Measurements from ENCODE around the gene PSRC1. TPM values are rescaled to one million over a fixed set of nuclear protein-coding genes. Genes with fewer than 3 reads are reported as not detected.

PSRC1 gene
- total RNA-seq, result 1 to 10 TPM; 2.6 to 7.6 (median 5.9) TPM

DNA sequence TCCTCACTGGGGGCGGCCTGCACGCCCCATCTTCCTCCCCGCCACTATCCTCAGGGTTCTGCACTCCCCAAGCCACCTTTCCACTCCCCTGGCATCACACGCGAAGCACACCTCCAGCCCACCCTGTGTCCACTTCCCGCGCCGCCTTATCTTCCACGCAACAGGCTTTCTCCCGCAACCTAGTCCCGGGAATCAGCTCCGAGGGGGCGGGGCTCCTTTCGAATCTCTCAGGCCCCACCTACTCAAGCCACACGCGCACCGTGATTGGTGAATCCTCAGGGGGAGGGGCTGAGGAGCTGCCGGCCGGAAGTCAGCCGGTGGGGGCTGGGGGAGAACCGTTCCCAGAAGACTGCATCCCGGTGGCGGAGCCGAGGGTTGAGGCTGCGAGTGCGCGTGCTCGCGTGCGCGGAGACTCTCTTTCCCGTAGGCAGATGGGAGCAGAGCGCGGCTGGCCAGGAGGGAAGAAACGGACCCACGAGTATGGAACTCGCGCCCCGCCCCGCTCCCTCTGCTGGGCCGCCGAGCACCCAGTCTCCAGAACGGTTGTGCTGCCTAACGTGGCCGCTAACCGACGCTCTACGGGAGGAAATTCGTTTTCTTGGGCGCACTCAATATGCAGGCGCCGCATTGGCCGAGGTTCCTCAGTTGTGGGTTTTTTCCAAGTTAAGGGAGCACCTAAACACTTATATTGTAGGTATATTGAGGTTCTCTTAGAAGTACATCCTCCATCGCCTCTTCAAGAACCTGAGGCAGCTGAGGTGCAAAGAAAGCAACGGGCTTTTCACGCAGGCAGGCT is at the start of gene PSRC1:
Gene PSRC1, minus strand, starts transcription at position 194 of the 796 bp plus-strand sequence.
- TF ChIP-seq, protein P1, sequence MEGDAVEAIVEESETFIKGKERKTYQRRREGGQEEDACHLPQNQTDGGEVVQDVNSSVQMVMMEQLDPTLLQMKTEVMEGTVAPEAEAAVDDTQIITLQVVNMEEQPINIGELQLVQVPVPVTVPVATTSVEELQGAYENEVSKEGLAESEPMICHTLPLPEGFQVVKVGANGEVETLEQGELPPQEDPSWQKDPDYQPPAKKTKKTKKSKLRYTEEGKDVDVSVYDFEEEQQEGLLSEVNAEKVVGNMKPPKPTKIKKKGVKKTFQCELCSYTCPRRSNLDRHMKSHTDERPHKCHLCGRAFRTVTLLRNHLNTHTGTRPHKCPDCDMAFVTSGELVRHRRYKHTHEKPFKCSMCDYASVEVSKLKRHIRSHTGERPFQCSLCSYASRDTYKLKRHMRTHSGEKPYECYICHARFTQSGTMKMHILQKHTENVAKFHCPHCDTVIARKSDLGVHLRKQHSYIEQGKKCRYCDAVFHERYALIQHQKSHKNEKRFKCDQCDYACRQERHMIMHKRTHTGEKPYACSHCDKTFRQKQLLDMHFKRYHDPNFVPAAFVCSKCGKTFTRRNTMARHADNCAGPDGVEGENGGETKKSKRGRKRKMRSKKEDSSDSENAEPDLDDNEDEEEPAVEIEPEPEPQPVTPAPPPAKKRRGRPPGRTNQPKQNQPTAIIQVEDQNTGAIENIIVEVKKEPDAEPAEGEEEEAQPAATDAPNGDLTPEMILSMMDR (IDR thresholded peaks at IDR 0.05; ENCODE audit: low read depth), result no peak

DNA sequence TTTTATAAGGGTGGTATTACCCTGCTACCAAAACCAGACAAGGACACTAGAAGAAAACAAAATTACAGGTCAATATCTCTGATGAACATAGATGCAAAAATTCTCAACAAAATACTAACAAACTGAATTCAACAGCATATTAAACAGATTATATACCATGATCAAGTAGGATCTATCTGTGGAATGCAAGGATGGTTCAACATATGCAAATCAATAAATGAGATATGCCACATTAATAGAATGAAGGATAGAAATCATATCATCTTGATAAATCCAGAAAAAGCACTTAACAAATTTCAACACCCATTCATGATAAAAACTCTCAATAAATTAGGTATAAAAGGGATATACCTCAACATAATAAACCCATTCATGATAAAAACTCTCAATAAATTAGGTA is 48.2 kb upstream of the PSRC1 start:
- TF ChIP-seq, protein P1 (IDR thresholded peaks at IDR 0.05; ENCODE audit: low read depth), result no peak

DNA sequence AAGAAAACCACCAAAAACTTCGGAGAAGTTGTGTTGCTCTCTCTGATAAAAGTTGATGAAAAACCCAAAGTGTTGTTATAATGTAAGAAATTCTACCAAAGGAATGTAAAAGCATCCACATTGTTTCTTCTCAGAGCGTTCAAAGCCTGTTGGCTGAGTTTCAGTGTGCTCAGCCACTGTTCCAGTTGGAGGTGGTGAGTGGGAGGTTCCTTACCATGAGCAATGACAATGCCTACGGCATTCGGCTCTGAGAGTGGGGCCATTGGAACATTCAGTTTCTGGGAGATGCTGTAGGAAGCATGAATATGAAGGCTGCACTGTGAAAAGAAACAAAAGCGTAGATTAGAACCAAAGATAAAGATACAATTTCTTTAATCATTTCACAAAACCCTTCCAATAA is 44.3 kb upstream of the PSRC1 start:
- TF ChIP-seq, protein P1 (IDR thresholded peaks at IDR 0.05; ENCODE audit: low read depth), result no peak

DNA sequence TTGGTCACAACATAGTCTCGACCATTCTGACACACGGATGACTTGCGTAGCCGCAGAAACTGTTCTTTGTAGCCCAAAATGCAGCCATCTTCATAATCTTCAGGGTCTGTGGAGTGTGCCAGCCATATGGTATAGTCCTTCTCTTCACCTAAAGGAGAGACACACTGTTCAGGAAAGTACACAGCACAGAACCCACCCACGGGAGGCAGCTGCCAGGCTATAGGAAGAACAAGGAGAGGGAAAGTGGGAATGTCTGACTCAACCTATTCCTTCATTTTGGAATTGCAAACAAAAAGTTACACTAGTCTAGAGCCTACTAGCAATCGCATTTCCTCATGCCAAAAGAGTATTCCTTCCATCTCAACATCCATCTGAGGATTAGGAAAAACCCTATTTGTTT is 40.0 kb upstream of the PSRC1 start:
- TF ChIP-seq, protein P1 (IDR thresholded peaks at IDR 0.05; ENCODE audit: low read depth), result no peak

DNA sequence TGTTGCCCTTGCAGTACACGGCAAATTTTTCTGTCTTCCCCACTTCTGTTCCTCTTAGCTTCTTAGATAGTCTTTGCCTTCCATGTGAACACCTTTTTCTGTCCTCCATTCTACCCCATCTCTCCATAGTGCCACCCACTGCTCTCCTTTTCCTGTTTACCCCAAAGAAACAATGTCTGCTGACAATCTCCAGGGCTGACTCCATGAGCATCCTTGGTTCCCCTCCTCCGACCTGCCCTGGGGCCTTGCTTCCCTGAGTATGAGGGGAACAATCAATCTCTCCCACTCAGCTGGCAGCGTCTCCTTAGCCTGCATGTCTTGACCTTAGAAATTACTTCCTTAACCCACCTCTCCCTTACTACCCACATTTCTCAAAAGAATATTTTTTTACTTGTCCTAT is 36.2 kb upstream of the PSRC1 start:
- TF ChIP-seq, protein P1 (IDR thresholded peaks at IDR 0.05; ENCODE audit: low read depth), result no peak

DNA sequence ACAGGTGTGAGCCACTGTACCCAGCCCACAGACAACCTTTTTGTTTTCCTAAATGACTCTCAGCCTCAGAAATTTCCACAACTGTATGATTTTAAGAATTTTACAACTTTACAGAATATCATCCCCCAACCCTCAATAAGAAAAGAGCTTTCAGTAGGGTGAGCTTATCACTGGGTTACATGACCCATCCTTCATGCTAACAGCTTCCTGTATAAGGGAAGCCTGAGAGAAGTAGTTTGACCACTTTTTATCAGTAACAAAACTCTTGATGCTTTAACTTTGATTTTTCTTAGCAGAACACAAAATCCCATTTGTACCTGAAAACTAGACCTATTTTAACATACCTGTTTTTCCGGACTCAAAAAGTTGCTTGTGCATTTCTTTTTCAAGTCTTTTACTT is 33.6 kb upstream of the PSRC1 start:
- TF ChIP-seq, protein P1 (IDR thresholded peaks at IDR 0.05; ENCODE audit: low read depth), result no peak

DNA sequence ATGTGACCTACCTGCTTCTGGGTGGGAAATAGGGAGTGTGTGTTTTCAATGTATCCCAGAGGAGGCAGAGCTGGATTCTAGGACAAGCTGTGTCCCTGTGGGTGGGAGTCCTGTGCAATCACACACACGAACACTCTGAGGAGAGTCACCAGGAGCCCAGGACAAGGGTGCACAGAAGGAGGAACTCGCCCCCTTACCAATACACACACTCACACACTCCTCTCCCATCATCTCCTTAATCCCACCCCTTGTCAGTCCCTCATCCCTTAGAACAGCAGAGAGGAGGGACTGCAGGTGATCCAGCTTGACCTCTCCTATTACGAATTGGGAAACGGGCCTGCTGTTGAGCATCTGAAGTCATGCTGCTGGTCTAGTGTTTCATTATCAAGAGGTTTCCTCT is 32.3 kb upstream of the PSRC1 start:
- TF ChIP-seq, protein P1 (IDR thresholded peaks at IDR 0.05; ENCODE audit: low read depth), result no peak

All from subcutaneous adipose tissue (tissue), 4 donors.